Mesenteric fat pad (tissue), 1 donor: ENCODE measurements around the gene KMT5B. TPM values are rescaled to one million over a fixed set of nuclear protein-coding genes. Genes with fewer than 3 reads are reported as not detected.
A peak's percentile ranks its signal among the peaks of the same experiment; 100 is the strongest.

Experiments
- DNase-seq: peaks from one replicate; pipeline ENCODE4 v3.0.0-alpha.2; 2020; ENCODE audit warnings: low spot score
- total RNA-seq: library from RNA; stranded (reverse); fragmentation: NEBNext Ultra II Directional; extraction: Animal tissue kit (Norgen Biotek cat#: 25700); gene quantifications from one replicate; pipeline ENCODE4 v1.2.1, GENCODE V29; 2021
- donor health status: DM: yes; HTN: yes; CAD: no.

Gene KMT5B
- total RNA-seq, 1 donor from 2014 or later, result 29.4 TPM

GRCh38 chr11:68216171-68216938 lies 3.3 kb upstream of the KMT5B start:
- no peak for DNase-seq

DNA sequence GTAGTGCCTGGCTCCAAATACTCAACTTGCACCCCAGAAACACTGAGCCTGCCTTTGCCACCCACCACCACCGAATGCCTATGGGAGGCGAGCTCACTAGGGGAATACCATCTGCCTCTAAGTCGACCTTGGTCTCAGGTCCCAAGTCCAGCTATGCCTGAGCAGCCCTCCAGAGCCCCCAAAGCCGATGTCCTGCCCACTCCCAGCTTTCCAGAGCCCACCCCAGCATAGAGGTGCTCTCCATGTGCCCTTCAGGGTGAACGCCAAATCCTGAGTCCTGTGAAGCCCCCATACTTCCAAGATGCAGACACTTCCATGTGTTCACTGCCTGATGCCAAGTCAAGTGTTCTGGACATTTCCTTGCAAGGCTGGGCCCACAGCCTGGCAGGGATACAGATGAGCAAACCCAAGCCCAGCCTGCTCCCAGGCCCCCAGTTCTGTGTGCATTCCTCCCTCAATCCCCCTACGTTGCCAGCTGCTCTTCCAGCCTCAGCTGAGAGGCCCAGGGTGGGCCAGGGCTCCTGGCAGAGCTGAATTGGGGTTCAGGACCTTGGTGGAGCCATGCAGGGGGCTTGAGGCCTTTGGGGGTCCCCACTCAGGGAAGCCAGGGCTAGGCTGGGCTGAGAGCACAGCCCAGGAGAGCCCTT lies 2.6 kb upstream of the KMT5B start:
- DNase-seq, result no peak

- no peak for DNase-seq
Observed at GRCh38 chr11:68215087-68215445, 2.0 kb upstream of the KMT5B start.

DNA sequence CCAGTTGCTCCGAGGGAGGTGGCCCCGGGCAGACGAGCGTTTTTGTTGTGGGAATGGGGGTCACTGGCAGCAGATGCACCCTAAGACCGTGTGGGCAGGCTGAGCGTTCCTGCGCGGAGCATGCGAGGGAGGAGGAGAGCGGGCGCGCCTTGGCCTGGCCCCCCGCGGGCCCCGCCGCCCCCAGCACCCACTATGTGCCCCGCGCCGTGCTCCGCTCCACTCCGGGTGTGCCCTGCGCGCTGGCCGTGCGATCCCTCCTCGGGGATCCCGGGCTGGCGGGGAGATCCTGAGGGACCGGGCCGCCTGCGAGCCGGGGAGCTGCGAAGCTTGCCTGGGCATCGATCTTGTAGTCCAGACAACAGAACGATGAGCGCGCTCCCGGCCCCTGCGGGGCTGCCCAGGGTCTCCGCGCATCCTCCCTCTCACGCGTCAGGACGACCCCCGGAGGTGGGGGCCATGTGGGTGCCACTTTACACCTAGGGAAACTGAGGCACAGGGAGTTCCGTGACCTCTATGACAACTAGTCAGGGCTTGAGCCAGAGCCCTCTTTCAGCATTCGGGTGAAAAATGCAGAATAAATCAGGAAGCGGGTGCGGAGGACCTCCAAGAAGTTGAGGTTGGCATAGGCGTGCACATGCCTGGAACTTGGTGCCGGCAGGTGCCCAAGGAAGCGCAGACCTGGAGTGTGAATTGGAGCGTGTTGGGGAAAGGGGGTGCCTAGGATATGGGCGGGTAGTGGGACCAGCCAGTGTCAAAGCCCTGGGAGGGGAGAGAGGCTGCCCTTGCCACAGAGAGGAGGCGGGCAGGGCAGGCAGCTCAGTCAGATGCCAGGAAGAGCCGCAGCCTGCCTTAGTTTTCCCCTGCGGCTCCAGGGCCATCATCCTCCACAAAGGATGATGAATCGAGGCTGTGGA lies 1.3 kb upstream of the KMT5B start:
- no peak for DNase-seq

GRCh38 chr11:68213555-68214172 lies 568 bp upstream of the KMT5B start:
- DNase-seq, result peak; percentile 95

DNA sequence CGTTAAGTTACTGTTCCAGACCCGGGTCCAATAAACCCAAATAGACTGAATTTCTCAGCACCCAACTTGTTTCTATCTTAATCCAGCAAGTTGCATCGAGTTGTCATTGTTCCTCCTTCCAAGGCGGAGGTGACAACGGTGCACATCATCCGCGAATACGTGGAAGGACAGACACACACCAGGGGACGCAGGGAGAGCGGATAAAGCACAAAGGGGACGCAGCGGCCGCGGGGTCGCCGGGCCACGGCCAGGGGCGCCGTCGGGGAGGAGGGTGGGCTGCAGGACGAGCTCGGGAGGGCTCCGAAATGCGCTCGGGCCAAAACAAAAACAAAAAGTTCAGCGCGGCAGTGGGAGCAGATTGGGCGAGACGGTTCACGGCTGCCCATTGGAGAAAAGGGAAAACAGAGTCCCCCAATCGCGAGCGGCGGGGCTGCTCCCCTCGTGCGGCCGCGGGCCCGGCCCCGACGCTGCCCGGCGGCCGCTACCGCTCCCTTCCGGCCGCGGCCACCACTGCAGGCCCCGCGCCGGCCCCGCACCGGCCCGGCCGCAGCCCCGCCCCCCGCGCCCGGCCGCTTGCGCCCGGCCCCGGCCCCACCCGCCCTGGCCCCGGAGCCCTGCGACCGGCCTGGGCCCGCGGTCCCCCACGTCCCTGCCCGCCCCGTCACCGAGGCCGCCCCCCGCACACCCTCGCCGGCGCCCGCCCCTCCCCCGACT lies 518 bp downstream of the KMT5B start:
- no peak for DNase-seq

DNA sequence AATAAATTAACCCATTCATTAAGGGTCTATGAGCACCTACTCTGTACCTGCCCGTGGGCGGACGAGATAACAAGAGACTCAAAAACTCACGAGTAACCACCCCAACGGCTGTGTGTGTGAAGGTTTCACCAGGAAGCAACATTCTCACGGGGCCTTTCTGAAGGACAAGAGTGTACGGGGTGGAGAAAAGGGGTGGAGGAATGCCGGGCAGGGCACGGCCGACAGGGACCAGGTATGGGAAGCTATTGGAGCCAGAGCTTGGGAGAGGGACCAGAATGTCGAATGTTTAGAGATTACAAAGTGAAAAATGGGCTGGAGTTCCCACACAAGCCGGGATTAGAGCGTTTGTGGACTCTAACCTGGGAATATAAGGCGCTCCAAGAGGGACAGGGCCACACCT lies 1.6 kb downstream of the KMT5B start:
- DNase-seq, result no peak

- no peak for DNase-seq
Observed at GRCh38 chr11:68206211-68206610, 6.9 kb downstream of the KMT5B start.

GRCh38 chr11:68204402-68204801 lies 8.7 kb downstream of the KMT5B start:
- DNase-seq, result no peak

DNA sequence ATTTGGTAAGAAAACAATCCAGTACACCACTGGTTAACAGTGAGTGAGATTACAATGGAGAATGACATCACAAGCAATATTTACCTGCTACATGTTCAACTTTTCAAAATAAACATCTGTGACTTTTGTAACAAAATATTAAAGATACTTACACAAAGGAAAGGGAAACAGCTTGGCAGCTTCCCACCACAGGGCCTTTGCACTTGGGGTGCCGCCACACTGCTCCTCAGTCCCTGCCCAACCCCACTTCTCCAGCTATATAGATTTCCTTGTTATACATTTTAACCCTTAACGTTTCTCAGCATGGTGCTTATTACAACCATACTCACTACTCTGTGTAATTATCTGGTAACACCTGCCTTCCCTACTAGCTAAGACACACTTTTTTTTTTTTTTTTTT lies 10.9 kb downstream of the KMT5B start:
- DNase-seq, result no peak

- no peak for DNase-seq
Observed at GRCh38 chr11:68201492-68201891, 11.6 kb downstream of the KMT5B start.

- no peak for DNase-seq
Observed at GRCh38 chr11:68200639-68201038, 12.5 kb downstream of the KMT5B start.

DNA sequence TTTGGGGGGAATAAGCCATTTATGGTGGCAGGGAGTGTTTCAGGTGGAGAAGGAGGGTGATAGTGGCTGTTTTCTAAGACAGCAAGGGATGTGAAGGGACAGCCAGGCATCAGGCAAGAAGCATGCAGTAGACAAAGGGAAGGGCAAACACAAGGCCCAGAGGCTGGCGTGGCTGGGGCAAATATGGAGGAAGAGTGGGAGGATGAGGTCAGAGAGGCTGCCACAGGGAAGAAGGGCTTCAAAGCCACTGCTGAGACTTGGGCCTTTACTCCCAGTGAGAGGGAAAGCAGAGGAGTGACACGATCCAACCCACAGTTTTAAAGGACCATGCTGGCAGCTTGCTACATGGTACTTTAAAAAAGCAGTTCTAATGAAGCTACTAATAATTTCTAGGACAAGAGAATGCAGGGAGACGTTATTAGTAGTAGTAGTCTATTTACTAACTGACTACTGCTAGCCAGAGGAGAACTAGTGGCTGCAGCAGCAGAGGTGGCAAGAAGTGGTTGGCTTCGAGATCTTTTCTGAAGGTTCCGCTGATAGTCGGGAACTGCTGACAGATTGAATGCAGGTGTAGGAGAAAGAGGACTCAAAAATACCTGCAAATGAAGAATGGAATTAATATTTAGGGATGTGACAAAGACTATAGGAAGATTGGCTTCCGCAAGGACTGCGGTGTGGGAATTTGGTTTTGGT lies 13.7 kb downstream of the KMT5B start:
- DNase-seq, result no peak

GRCh38 chr11:68196219-68196618 lies 16.9 kb downstream of the KMT5B start:
- no peak for DNase-seq

DNA sequence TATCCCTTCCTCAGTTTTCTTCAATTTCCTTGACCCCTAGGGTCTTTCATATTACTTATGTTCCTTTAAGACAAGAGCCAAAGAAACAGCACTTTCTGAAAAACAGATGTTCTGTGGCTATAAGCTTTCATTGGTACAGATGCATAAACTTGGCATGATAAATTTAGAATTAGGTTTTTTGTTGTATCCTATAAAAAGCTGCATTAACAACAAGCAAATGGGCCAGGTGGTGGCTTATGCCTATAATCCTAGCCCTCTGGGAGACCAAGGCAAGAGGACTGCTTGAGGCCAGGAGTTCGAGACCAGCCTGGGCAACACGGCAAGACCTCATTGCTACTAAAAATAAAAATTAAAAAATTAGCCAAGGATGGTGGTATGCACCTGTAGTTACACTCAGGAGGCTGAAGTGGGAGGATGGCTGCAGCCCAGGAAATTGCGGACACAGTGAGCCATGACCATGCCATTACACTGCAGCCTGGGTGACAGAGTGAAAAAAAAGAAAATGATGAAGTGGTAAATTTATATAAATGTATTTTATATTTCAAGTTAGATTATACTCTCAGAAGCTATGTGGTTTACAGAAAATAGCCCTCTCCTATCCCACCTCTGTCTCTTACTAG lies 18.3 kb downstream of the KMT5B start:
- no peak for DNase-seq

GRCh38 chr11:68193018-68193417 lies 20.1 kb downstream of the KMT5B start:
- no peak for DNase-seq

- DNase-seq, result no peak
Observed at GRCh38 chr11:68191661-68192579, 21.2 kb downstream of the KMT5B start.

- DNase-seq, result no peak
Observed at GRCh38 chr11:68189888-68190287, 23.2 kb downstream of the KMT5B start.

GRCh38 chr11:68189082-68189481 lies 24.0 kb downstream of the KMT5B start:
- no peak for DNase-seq
